GM12874 (cell line): ENCODE measurements around the gene BCL11B.

Experiments
- TF ChIP-seq, protein P1 (sequence below): IDR thresholded peaks from 2 replicates; pipeline ENCODE4 v1.5.1; 2011; ENCODE audit warnings: low read depth, mild to moderate bottlenecking, control low read depth, low read length, moderate library complexity; ENCODE audit not compliant: insufficient read depth

The BCL11B gene

DNA sequence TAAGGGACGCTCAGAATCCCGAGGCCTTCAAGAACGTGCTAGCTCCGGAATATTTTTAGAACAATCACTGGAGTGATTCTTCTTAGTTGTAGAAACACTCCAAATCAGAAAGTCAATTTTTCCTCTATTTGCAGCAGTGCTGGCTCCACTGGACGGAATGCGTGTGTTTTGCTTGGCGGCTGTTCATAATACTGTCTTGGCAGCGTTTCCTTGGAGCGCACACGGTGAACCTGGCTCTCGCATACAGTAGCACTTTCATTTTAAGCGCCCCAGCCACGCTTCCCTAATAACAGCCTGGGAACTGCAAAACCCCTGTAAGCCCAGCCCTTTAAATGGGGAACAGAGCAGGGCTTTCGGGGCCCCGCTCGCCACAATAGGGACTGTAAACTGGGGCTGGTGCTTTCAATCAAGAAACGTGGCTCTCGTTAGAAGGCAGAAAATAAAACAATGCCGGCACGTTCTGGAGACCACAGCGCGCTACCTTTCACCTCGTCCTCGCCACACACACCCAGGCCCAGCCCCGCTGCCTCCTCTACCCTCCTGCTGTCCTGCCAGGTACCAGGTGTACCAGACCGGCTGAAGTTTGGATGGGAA lies 79.9 kb downstream of the BCL11B start:
- TF ChIP-seq, protein P1, sequence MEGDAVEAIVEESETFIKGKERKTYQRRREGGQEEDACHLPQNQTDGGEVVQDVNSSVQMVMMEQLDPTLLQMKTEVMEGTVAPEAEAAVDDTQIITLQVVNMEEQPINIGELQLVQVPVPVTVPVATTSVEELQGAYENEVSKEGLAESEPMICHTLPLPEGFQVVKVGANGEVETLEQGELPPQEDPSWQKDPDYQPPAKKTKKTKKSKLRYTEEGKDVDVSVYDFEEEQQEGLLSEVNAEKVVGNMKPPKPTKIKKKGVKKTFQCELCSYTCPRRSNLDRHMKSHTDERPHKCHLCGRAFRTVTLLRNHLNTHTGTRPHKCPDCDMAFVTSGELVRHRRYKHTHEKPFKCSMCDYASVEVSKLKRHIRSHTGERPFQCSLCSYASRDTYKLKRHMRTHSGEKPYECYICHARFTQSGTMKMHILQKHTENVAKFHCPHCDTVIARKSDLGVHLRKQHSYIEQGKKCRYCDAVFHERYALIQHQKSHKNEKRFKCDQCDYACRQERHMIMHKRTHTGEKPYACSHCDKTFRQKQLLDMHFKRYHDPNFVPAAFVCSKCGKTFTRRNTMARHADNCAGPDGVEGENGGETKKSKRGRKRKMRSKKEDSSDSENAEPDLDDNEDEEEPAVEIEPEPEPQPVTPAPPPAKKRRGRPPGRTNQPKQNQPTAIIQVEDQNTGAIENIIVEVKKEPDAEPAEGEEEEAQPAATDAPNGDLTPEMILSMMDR = no peak

DNA sequence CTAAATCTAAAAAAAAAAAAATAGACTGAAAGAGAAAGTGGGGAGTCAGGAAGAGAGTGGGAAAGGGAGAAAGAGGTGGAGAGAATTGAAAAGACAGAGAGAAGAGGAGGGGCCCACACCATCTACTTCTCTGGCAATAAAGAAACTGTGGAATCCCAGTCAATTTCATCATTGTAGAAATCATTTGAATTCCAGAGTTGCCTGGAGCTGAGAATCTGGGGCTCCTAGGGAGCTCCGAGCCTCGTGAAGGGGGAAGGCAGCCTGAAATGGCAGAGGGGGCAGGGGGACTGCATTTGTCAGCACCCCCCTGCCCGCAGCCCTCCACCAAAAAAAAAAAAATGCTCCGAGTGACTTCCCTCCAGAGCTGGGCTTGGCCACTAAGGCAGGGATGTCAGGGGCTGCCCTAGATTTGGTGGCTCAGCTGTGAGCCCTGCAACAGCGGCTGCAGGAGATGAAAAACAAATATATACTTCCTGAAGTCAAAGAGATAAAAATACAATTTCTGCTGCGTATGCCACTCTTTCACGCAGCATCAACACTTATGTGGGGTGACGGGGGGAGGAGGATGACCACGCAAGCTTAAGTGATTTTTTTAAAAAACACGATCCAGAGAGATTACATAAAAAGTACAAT lies 80.5 kb downstream of the BCL11B start:
- TF ChIP-seq, protein P1 = no peak

DNA sequence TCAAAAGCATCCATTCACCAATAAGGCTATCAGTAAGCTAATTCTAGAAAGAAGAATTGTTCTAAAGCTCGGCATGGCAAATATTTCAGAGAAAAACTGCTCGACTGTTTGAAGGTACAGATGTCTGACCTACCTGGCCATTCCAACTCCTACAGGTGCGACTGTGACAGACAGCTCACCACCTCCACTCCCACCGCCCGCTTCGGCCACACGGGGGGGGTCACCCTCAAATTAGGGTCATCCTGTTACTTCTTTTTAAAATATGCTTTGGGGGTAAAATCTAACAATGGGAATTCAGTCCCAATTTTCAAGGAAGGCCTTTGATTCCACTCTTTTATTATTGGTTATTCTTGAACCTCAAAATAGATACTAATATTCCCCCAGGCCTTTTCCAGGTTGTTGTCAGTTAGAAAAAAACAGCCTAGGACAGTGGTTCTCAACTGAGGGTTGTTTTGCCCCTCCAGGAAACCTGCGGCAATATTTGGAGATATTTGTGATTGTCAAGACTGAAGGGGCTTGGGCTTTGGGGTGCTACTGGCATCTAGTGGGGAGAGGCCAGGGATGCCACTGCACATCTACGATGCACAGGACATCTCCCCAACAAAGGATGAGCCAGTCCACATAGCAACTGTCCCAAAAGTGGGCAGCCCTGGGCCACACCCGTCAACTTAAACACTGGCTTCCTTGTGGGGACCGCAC lies 81.2 kb downstream of the BCL11B start:
- TF ChIP-seq, protein P1 = no peak

DNA sequence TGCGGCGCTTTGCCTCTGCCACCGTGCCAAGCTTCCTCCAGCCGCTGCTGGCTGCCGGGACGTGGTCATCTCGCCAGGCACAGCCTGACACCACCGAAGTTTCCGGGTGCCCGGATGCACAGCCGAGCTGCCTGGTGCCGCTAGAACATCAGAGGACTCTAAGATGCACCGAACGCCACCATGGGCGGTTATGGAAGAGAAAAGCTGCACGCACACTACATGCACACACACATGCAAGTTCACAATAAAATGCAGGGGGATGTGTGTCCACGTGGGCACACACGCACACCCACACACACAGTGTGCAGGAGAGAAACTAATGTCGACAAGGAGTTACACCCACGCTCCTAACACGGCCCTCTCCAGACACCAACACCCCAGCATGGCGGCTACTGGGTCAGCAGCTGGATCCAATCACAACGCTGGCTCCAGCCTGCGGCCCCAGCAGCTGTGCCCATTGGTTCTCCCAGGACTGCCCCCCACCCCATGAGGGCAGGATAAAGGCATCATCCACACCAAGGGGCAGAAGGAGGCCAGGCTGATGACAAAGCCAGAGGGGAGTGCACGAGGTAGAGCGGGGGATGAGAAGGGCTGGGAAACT lies 82.7 kb downstream of the BCL11B start:
- TF ChIP-seq, protein P1 = no peak

DNA sequence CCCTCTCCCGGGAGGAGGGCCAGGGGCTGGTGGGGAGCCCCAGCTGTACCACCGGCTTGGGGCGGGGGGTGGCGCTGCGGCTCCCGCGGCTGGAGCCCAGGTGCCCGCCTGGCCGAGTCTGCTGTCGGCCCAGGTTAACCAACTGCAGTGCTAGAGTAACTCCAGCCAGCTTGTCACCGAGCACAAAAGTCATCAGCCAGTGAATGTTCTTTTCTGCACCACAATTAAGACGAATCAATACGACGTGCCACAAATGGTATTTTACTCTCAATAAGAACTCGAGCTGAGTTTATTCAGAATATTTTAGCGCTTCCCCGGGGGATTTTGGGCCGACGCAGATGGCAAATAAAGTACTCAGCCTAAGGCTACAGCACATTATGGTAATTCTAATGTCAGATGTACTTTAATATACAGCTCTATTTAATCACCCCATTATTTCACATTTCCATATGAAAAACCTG lies 83.2 kb downstream of the BCL11B start:
- TF ChIP-seq, protein P1 = no peak

DNA sequence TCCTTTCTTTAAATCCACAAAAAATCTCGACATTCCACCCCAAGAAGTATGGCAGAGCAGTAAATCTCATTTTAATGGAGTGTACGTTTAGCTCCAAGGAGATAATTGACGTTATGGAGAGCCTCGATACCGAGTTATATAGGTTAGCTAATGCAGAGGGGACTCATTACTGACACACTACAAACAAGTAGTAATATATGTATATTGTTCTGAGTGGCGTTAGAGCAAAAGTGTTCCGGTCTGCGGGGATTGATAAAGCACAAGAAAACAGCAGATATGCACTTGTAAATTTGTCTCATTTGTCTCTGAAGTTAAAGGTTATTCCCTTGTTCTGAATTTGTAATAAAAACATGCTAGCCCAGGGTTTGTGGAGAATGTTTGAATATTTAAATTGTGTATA lies 84.1 kb downstream of the BCL11B start:
- TF ChIP-seq, protein P1 = no peak
